ENCODE measurements around the gene ENTPD6.

Gene ENTPD6

DNA sequence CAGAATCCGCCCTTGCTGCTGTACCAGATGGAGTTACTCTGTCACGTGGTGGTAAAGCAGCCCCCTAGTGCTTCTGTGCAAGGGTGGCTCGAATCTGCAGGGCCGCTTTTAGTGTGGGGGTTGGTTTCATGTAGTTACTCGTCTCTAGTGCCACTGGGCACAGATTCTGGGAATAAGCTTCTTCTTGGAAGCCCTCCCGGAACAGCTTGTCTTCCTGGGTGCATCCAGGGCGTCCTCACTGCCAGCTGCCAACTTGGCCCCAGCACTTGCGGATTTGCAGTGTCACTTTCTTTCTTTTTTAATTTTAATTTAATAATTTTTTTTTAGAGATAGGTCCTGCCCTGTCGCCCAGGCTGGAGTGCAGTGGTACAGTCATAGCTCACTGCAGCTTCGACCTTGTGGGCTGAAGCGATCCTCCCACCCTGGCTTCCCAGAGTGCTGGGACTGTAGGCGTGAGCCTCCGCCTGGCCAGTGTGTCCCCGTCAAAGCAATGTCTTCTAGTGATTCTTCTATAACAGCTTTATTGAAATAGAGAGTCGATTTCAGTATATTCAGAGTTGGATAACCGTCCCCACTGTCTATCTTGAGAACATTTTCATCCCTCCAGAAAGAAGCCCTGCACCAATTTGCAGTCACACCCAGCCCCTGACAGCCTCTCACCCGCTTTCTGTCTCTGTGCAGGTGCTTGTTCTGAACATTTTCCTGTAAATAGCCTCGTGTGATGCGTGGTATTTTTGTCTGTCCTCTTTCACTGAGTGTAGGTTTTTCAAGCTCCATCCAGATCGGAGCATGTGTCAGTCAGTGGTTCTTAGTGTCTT, 78.2 kb downstream of the ENTPD6 start:
- in situ Hi-C loops (cut with HindIII; ENCODE audit: low sequenced_read_pairs) = no loop called here

DNA sequence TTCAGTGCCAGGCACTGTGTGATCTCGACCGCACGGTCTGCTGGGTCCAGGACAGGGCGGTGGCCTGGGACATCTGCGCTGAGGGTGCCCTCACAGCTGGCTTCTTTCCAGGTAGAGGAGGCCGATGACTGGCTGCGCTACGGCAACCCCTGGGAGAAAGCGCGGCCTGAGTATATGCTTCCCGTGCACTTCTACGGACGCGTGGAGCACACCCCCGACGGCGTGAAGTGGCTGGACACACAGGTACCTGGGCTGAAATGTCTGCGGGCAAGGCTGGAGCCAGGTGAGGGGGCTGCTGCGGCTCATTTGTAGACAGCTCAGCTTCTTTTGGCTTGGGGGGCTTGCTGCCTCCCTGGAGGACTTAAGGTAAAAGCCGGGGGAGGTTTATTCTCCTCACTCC, 79.0 kb downstream of the ENTPD6 start:
- in situ Hi-C loops (cut with HindIII; ENCODE audit: low sequenced_read_pairs) = no loop called here

DNA sequence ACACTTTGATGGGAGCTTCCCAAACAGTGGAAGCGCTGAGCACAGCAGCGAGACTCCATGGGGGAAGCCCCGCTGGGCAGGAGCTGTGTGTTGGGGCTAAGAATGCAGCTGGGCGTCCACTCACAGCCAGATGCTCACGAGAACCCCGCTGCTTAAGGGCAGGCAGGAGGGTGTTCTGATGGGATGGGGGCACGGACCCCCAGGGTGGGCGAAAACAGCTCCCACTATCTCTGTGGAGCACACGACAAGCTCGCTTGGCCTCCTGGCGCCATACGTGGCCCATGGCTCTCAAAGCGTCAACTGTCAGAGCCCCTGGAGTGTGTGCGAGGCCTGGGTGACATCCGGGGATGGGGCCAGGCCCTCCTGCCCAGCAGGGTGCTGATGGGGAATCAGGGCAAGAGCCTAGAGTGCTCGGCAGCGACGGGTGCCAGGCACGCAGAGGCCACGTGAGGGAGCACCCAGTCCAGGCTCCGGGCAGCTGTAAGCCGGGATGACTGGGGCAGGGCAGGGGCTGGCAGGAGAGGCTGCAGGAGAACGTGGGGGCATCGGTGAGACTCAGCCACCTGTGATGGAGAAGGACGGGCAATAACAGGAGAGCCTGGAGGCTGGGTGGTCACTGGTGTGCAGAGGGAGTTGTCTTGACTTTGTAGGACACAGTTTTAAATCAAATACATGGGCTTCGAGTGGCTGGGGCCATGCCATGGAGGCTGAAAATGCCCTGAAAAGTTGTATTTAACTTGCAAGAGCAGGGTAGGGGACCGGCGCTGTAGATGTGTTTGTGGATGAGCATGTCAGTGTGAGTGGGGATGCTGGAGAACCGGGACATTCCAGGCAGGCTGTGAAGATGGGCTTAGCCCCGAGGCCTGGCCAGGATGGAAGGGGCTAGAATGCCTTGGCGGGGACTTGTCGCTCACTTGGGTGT, 79.6 kb downstream of the ENTPD6 start:
- in situ Hi-C loops (cut with HindIII; ENCODE audit: low sequenced_read_pairs) = no loop called here

DNA sequence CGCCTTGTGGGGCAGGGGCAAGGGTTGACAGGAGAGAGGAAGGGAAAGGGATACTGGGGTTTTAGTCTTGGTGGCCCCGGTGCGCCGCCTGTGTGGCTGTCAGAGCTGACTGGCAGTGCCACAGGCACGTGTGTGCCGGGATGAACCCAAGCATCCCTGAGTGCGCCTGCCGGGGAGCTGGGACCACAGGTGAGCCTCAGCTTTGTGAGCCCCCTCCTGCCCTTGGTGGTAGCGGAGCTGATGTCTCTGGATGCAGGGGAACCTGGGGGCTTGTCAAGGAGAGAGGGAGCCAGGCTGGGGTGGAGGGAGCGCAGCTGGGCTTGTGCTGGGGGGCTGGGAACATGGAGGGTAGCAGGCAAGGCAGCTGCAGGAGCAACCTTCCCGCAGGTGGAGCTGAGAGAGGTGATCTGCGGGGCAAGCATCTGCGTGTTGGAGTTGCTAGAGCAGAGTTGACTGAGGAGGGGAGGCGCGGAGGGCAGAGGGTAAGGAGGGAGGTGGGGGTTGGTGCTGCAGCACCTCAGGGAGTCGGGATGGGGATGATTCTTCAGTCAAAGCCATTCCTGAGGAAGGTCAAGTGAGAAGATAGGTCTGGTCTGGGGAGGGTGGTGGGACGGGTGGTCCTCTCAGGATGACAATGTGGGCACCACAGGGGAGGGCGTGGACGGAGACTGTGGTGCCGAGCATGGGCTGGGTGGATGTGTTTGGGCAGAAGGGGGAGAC, 80.5 kb downstream of the ENTPD6 start:
- in situ Hi-C loops (cut with HindIII; ENCODE audit: low sequenced_read_pairs) = no loop called here
